Measurements from ENCODE around the gene UBE4B.
A peak's percentile ranks its signal among the peaks of the same experiment; 100 is the strongest.

Gene UBE4B

DNA sequence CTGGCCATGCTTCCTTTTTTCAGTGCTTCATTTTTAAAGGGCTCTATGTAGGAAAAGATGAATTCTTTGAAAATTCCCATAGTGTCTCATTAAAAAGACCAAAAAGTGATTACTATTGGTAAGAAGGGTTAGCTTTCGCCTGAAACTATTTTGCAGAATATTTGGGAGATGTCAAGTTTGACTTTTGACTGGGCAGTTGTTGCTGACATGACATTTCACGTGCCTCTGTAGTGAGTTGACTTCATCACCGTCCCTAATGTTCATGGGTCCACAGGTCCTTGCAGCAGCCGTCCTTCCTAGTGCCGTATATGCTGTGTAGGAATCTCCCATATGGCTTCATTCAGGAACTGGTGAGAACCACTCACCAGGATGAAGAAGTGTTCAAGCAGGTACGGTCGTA, 88.9 kb downstream of the UBE4B start:
- no peak for DNase-seq

DNA sequence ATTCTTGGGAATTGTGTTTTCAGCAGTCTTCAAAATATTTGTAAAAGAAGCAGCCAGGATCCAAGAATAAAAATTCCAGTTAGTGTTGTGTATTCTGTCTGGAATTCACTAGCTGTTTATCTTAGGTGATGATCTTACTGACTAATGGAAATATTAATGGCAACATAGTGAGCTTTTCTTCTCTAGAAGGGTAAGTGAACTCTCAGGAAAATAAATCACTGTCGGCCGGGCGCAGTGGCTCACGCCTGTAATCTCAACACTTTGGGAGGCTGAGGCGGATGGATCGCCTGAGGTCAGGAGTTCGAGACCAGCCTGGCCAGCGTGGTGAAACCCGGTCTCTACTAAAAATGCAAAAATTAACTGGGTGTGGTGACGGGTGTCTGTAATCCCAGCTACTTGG, 90.2 kb downstream of the UBE4B start:
- DNase-seq = peak; percentile 83

DNA sequence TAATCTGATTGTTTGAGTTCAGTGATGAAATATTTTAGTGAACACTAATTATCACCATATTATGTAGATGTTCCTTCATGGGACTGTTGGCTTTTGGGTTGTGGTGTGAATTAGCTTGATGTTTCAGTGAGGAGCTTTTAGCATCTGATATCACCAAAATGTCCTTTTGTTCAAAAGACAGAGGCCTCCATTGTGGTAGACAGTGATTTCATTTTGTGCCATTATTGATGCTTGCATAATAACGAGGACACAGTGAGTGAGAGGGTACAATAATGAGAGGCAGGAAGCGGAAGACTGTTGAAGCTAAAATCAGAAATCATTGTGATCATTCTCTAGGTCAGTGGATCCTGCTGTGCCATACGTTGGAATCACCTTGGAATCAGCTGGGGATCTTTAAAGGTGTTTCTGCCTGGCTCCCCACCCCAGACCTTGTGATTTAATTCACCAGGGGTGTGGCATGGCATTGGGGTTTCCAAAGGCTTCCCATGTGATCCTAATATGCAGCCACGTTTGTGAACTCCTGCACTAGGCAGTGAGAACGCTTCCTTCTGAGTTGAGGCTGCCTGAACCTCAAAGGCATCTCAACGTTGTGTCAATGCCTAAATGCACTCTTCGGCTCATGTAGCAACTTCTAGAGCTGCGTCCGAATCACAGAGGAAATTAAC, 95.5 kb downstream of the UBE4B start:
- no peak for DNase-seq

DNA sequence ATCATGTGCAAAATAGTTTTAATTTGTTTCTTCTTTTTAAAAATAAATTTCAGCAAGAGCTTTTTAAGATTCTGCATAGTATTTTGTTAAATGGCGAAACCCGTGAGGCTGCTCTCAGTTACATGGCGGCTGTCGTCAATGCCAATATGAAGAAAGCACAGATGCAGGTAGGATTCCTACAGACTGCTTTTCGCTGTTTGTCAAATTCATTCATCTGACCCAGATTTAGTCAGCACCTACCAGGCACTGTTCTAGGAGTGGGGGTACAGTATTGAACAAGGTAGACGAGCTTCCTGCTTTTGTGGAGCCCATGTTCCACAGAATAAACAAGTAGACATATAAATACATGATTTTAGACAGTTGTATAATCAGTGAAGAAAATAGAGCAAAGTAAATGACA, 99.6 kb downstream of the UBE4B start:
- DNase-seq = no peak

DNA sequence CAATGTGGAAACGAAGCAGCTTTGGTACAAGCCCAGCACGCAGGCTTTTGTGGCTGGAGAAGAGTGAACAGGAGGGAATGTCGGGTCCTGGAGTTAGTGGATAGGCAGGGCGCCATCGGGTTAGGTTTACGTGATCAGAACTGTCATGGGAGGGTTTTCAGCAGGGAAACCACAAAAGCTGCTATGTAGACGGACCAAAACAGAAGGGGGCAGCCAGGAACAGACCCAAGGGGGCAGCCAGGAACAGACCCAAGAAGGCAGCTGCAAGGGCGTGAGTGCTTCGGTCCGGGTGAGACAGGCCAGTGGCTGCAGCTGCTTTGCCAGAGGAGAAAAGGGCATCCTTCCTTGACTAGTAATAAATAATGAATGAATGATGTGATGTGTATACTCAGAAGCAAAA, 100.1 kb downstream of the UBE4B start:
- DNase-seq = no peak

DNA sequence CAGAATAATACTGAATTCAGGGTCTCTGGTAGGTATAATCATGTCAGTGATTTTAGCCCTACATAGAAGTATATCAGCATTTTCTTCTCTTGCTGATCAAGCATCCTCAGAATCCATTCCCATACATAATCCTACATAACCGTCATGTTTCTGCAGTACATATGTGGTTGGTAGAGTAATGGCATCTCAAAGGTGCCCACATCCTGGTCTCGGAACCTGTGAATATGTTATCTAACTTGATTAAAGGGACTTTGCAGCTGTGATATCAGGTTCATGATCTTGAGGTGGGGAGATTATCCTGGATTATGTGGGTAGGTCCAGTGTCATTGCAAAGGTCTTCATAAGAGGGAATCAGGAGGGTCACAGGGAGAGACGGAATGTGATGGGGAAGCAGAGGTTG, 108.2 kb downstream of the UBE4B start:
- DNase-seq = no peak

DNA sequence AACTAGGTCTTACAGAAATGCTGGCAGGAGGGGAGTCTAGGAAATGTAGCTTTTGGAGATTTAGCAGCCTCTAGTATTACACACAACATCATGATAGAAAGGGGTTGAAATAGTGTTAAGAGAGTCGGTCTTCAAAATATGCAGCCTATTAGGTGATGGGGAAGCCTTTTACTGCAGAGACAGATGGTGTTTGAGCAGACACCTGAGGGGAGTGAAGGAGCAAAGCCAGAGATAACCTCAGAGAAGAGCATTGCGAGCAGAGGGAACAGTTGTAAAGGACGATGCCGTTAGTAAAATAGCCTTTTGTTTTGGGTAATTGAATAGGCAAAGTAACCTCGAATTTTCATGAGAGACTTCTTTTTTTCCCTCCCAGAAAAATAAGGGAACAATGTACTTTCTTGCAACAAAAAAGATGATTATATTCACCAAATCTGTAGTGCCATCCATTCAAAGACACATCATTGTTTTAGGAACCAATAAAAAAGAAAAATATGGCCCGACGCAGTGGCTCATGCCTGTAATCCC, 111.3 kb downstream of the UBE4B start:
- no peak for DNase-seq

DNA sequence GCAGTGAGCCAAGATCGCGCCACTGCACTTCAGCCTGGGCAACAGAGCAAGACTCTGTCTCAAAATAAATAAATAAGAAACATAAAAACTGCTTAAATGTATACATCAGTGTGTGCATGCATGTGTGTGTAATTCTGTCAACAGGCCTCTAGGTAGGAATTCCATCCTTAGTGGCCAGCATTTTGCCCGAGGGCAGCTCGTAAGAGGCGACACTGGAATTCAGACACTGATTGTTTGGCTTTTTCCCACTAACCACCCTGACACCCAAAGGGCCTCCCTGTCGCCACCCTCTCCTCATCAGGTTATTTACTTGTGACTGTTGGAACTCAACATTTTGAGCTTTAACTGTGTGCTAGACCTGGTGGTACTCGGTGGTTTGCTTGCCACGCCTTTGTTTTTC, 113.6 kb downstream of the UBE4B start:
- no peak for DNase-seq

DNA sequence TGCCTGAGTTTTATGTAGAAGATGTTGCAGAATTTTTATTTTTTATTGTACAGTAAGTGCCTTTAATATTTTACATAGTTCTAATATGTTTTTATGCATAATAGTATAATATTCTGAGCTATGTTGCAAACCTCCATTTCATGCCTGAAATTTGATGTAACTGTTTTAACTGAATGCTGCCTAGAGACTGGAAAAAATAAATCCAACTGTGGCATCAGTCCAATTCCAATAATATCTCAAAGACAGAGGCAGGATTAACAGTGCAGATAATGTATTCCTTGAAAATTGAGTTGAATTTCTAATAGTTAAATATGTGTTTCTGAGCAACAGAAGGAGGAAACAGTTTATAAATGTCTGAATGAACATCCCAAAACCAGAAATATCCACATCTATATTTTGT, 116.5 kb downstream of the UBE4B start:
- no peak for DNase-seq

DNA sequence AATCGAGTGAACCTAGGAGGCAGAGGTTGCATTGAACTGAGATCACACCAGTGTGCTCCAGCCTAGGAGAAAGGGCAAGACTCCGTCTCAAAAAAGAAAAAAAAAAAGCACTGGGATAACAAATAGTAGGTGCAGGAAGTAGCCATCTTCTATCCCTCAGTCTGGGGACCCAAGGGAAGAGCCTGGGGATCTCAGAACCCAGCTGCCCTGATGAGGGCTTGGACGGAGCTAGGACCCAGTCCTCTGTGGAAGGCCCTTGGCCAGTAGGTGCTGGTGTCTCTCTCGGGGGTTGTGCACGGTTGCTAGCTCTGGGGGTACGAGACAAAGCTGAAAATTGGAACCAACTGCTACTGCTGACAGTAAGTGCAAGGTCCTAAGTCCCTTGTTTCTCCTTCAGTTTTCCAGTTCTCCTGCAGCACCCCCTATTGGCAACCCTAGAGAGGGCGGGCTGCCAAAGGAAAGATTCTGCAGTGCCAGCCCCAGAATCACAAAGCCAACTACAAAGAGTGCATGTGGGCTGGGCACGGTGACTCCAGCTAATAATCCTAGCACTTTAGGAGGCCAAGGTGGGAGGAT, 120.0 kb downstream of the UBE4B start:
- DNase-seq = peak; percentile 56

DNA sequence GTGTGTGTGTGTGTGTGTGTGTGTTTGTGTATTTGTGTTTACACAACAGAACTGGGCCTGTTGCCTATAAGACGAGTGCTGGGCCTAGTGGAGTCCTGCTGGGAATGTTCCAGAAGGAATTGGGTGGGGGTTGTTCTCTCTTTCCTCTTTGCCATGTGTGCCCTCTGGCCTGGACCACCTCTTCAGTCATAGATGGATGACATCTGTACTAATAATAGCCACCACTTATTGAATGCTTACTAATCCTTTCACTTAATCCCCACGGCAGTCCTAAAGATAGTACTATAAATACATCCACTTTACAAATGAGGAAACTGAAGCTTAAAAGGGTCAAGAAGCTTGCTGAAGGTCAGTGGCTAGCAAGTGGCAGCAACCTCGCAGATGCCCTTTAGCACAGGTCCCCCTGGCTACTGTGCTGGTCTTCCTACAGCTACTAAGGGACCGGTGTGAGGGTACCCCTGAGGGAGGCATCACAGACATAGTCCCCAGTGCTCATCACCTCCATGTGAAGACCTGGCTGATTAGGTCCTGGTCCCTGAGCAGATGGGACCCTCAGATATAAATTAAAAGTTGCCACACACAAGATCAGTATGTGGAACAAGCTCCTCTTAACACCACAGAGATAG, 122.4 kb downstream of the UBE4B start:
- peak; percentile 4 for DNase-seq

DNA sequence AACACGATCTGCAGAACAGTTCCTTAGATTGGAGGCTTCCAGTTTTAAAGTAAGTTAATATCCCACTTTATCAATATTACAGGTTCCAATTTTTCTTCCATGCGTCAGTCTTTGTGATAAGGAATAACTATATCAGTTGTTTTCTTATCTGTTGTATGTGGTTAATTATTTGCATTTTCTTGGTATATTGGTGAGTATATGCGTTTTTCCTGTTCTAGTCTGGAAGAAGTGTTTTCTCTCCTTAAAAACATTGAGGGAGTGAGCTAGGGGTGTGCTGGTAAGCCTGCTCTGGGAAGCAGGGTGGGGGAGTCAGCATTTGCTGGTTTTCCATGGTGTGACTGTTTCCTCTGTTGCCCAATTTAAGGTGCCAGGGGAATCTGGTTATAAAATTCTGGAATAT, 127.4 kb downstream of the UBE4B start:
- DNase-seq = no peak

DNA sequence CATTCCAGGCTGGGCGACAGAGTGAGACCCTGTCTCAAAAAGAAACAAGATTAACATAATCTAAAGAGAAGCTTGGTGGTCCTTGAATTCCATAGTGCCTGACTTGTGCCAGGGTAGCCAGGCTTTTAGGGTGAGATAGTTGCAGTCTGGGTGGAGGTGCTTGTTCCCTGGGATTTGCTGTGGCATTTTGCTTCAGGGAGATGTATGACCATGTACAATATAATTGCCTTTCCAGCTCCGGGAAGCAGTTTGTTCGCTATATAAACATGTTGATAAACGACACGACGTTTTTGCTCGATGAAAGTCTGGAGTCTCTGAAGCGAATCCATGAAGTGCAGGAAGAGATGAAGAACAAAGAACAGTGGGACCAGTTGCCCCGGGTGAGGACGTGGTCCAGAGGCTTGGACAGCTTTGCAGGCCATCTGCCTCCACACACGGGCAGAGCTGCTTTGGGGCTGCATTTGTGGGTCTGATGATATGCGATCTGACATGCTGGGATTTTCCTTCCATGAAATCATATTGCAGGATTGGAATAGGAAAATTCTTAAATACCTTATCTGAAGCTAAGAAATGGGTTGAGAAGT, 128.2 kb downstream of the UBE4B start:
- DNase-seq = no peak

DNA sequence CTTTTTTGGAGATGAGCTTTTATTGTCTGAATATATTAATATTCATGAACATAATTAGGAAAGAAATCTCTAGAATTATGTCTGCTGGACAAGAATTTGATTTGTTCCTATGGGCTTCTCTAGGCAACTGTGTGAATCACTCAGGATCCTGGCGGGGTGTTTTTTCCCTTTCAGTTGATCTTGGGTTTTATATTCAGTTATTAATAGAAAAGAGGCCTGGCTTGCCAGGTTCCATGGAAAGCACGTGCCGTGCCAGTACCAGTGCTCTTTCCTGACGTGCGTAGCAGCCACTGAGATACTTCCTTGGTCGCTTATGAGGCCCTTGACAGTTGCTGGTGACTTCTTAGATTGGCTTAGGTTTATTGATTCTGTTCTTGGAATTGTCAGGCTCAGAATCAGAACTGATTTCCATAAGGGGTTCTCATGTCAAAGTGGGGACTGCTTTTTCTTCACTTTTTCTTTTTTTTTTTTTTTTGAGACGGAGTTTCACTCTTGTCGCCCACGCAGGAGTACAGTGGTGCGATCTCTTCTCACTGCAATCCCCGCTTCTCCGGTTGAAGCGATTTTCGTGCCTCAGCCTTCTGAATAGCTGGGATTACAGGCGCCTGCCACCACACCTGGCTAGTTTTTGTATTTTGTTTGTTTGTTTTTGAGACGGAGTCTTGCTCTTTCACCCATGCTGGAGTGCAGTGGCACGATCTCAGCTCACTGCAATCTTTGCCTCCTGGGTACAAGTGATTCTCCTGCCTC, 129.0 kb downstream of the UBE4B start:
- no peak for DNase-seq

DNA sequence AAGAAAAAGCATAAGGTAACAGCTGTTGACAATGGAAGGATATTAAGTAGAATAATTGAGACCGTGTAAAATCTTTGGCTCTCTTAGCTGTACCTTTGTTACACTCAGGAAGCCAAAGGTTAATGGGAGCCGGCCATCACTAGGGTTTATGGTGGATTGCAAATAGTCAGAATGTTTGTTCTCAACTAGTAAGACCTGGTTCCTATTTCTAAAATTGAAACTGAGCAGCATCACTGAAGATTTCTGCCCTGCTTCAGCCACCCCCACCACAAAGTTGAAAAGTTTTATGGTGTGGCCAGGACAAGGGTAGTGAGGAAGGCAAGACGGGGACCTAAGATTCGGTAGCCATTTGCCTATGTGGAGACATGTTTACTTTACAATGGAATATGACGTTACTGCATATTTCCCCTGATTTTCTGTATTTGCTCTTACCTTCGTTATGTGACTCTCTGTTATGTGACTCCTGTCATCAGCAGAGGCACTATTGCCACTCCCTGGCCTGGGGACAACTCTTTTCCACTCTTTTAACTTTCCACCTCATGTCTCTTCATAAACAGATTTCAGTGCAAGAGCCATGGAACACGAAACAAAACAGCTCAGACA, 136.3 kb downstream of the UBE4B start:
- no peak for DNase-seq

DNA sequence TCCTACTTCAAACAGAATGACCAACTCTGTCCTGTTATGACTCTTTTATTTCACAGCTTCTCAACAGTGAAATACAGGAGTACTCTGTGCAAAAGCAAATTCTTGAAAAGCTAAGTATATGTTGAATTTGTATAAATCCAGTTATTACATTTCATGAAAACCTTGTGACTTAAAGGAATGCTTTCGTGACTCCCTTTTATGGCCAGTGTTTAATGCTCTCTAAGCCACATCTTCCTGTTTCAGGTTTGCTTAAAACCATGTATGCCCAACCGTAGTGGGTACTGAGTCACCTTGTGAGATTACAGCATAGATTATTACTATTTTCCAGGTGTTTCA, 137.4 kb downstream of the UBE4B start:
- DNase-seq = no peak

DNA sequence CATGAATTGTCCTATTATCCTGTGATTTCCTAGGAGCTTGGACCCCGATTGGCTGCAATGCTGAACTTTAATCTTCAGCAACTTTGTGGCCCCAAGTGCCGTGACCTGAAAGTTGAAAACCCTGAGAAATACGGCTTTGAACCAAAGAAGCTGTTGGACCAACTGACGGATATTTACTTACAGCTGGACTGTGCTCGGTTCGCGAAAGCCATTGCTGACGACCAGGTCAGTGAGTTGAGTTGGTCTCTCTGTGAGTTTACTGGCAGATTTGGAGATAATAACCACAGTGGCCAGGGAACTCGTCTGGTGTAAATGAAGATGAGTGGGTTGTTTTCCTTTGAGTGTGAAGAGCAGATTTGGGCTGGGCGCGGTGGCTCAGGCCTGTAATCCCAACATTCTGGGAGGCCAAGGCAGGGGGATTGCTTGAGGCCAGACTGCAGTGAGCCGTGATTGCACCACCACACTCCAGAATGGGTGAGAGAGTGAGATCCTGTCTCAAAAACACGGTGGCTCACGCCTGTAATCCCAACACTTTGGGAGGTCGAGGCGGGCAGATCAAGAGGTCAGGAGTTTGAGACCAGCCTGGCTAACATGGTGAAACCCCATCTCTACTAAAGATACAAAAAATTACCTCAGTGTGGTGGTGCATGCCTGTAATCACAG, 138.5 kb downstream of the UBE4B start:
- no peak for DNase-seq

DNA sequence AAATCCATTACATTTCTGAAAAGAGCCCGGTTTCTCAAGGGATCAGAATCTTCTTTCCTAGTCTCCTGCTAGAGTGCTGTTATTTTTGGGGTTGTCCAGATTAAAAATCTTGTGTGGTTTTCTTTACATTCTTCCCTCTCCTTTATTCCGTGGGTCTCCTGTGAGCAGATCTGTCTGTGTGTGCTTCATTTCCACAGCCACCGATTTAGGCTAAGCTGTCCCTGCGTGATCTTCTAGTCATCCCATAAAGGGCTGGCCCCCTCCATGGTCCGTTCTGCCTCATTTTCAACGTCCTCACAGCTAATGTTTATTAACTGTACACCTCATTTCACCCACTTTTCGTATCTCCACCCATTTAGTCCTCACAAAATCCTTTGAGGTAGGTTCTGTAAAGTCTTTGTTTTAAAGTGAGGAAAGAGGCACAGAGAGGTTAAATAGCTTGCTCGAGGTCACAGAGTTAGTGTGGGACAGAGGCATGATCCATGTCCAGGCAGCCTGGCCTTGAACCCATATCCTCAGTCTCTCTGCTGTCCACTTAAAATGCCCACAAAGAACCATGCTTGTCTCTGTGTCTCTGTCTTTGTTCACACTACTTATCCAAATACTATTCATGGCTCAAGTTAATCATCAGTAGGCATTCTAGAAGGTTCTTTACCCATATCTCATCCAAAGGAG, 139.4 kb downstream of the UBE4B start:
- no peak for DNase-seq

DNA sequence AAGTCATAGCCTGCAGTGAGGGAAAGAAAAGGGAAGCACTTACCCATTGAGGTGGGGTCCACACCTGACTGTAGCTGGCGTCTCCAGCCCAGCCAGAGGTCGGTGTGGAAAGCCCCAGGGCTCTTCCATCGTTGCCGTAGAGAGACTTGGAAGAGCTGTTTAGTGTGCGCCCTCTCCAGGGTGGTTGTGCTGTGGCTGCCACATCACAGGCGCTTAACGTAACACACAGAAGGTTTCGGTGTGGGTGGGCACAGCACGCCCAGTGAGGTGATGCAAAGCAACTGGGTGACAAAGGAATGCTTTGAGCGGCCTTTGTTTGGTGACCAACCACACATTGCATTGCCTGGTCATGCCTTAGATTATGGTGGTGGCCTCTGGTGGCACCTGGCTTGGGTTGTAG, 140.8 kb downstream of the UBE4B start:
- DNase-seq = no peak

DNA sequence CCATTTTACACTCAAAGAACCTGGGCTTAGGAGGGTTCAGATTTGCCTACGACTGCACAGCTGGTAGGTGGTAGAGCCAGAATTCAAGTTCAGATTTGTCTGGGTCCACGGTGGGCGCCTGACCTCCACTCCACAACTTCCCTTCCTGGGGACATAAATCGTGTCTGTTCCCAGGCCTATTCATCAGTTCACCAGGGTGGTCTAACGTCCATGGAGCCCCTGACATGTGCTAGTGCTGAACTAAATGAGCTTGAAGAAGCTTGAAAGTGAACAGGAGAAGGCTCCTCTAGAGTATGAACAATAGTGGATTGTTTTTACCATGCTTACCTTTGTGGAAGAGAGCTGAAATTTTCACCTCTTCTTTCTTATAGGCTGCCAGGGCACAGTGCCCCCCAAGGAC, 145.1 kb downstream of the UBE4B start:
- DNase-seq = no peak

DNA sequence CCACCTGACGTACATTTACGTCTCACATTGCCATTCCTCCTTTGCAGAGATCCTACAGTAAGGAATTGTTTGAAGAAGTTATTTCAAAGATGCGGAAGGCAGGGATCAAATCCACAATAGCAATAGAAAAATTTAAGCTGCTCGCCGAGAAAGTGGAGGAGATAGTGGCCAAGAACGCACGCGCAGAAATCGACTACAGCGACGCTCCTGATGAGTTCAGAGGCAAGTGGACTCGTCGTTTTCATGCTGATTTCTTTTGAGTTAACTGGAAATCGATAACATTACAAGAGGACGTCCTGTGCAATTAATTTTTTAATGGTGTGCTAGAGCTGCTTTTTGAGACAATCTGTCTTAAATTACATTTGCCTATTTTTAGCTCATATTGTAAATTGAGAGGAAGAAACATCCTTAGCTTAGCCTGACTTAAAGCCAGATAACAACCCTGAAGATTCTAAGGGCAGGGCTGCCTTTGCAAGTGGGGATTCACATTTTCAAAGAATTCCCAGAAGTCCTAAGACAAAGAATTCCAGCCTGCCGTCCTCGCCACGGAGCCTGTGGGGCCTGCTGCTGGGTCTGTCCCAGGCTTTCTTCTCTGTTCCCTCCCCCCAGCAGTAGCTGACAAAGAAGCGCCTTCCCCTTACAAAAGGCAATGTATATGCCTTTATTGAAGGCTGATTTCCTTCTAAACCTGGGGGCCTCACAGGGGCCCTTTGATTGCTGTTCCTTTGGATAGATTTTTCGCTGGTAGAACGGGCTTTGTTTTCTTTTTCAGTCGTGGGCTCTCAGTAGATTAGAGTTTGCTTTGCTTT, 146.0 kb downstream of the UBE4B start:
- peak; percentile 61 for DNase-seq

All from fibroblast of skin of right biceps (primary cell).